GM06990 (cell line): ENCODE measurements around the gene UBE2O.
A peak's percentile ranks its signal among the peaks of the same experiment; 100 is the strongest.

Experiments used
- DNase-seq: peaks from one replicate; pipeline ENCODE4 v3.0.0-alpha.2; 2011; ENCODE audit not compliant: insufficient read length; ENCODE audit errors: extremely low read depth
- H3K27me3 ChIP-seq: replicated peaks from 2 replicates; pipeline ENCODE4 v1.6.0; 2011; ENCODE audit warnings: low read length; ENCODE audit not compliant: control insufficient read depth, insufficient read depth
- H3K36me3 ChIP-seq: 2 replicates; pipeline ENCODE4 v1.5.1; 2011; ENCODE audit warnings: low read length; ENCODE audit not compliant: control insufficient read depth, insufficient read depth
- H3K4me3 ChIP-seq: replicated peaks from 2 replicates; pipeline ENCODE4 v1.5.1; 2011; ENCODE audit warnings: low read depth, mild to moderate bottlenecking, control low read depth, low read length
- TF ChIP-seq, protein P1 (sequence below): IDR thresholded peaks from 2 replicates; pipeline ENCODE4 v1.5.1; 2011; ENCODE audit warnings: low read length, control low read depth, mild to moderate bottlenecking, inconsistent platforms; ENCODE audit not compliant: insufficient read depth, poor library complexity, severe bottlenecking

UBE2O gene

DNA sequence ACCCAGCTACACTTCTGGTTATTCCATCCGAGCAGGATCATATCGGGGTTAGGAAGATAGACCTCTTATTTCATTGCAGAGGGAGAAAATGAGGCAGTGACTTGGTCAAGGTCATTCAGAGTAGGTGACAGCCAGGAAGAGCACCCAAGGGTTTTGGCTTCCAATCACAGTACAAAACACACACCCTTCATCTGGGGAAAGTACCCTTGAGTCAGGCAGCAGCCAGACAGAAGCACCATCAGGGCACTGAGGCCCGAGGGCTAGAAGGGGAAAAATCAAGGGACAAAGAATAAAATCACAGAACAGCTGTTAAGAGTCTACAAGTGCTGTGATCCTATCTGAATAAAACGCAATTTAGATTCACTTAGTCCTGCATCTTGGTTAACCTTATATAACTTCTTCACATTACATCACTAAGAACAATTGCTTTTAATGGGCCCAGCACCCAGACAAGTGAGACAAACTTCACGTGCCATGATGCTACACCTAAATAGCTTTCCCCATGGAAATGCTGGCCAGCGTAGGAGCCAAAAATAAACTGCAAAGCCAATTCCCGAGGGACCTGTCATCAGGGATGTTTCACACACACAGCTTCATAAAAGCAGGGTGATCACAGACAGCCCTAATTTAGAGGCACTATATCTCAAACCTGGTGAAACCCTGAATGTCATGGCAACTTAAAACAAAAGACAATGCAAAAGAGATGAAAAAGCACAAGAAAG is 4.9 kb downstream of the UBE2O start:
- H3K36me3 ChIP-seq: no peaks in the 10 kb centered on the region
- TF ChIP-seq, protein P1, sequence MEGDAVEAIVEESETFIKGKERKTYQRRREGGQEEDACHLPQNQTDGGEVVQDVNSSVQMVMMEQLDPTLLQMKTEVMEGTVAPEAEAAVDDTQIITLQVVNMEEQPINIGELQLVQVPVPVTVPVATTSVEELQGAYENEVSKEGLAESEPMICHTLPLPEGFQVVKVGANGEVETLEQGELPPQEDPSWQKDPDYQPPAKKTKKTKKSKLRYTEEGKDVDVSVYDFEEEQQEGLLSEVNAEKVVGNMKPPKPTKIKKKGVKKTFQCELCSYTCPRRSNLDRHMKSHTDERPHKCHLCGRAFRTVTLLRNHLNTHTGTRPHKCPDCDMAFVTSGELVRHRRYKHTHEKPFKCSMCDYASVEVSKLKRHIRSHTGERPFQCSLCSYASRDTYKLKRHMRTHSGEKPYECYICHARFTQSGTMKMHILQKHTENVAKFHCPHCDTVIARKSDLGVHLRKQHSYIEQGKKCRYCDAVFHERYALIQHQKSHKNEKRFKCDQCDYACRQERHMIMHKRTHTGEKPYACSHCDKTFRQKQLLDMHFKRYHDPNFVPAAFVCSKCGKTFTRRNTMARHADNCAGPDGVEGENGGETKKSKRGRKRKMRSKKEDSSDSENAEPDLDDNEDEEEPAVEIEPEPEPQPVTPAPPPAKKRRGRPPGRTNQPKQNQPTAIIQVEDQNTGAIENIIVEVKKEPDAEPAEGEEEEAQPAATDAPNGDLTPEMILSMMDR: no peak
- no peak for DNase-seq
- H3K4me3 ChIP-seq: no peak overlapping the region
- H3K27me3 ChIP-seq: no peaks in the 10 kb centered on the region

DNA sequence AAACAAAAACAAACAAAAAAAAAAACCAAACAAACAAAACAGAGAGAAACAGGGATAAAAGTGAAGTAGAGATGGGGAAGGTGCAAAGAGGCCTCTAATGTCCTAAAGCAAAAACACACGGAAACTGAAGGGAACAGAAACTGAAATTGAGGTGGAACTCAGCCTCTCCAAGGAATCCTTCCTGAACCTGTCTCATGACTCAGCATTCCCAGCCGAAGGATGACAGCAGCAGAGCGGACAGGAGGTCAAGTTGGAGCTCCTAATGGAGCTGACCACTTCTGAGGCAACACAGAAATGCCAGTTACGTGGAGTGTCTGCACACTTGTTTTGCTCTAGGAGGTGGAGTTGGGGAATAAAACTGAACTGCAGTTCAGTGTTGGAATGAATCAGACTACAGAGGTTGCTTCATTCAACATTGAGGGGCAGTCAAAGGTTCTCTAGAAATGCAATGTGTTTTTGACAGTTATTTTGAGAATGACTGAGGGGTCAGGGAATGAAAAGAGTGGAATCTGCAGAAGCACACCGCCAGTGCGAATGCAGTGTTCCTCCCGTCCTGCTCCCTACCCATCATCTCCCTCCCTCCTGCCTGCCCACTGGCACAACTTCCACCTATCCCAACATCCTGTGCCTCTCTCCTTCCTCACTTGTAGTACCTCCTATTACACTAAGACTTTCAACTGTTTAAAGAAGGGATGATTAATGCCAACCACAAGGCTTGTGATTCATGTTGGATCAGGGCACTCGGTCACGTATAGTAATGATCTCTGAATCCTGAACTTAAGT is 6.3 kb downstream of the UBE2O start:
- no peaks in the 10 kb centered on the region for H3K27me3 ChIP-seq
- DNase-seq: no peak
- H3K36me3 ChIP-seq: no peaks in the 10 kb centered on the region
- H3K4me3 ChIP-seq: no peak overlapping the region
- TF ChIP-seq, protein P1: no peak

DNA sequence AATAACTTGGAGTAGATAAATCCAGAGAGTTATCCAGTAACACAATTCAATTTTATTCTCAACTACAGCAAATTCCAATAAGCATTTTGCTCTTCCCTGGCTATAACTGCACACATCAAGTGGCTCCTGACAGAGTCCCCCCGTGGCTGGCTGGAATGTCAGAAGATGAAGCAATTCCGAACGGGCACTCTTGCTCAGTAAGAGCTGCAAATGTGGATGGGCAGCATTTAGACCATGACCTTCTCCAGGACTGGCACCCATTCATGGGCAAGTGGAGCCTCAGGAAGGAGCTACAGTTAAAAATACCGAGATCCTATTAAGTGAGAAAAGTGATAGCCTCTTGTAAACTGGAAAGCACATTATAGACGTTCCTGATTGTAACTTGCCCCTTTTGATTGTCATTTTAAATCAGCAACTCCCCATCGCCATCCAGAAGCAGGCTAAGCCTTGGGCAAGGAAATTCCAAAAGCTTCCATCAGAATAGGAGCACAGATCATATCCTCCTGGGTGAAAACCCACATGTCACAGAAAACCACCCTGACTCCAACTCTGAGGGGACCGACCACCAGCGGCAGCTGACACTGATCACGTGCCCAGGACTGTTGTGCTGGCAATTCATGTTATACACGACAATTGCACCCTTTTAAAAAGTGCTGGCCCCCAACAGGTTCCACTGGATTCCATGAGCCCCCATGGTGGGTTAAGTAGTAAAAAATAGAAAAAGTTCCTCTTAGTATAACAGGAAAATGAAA is 7.1 kb downstream of the UBE2O start:
- DNase-seq: no peak
- Histone ChIP-seq H3K4me3 (no peak overlapping the region), H3K27me3 (no peaks in the 10 kb centered on the region), H3K36me3 (no peaks in the 10 kb centered on the region)
- TF ChIP-seq, protein P1: no peak

DNA sequence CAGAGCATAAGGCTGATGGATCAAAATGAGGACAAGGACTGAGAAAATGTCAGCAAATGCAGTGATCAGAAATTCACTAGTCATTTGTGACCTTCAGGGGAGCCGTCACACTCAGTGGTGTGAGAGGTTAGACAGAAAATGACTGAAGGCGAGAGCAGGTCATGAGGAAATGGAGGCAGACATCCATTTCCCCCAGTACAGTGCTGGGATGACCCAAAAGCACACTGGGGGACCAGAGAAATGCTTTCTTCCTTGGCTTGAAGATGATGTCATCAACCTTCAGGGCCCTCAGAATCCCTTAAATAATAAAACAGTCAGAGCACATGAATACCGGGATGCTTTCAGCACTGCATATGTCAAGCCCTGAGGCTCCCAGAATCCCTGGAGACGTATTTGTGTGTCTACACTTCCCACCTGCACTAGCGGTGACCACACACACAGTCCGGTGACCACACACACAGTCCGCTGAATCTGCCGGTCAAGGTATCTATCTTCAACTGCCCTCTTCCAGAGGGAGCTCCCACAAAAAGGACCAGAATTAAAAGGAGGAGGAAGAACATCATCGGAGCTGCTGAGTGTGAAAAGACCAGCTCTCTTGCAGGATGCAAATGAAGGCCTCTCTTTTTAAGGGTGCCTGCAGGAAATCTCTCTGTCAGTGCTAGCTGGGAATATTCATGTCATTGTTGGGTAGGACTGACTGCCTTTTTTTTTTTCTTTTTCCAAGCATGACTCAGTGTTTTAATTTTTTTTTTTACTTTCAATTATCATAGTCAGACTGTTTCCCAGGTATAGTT is 8.2 kb downstream of the UBE2O start:
- TF ChIP-seq, protein P1: no peak
- no peak for DNase-seq
- H3K36me3 ChIP-seq: no peaks in the 10 kb centered on the region; the same call in 1 of the 2 replicates
- no peaks in the 10 kb centered on the region for H3K27me3 ChIP-seq
- peak overlapping the region; percentile 16; the same call in 1 of the 2 replicates for H3K4me3 ChIP-seq
